MCF 10A (cell line): ENCODE measurements around the gene FPGS. TPM values are rescaled to one million over a fixed set of nuclear protein-coding genes. Genes with fewer than 3 reads are reported as not detected.

ENCODE experiments used
- BruUV-seq: library from RNA; stranded (reverse); fragments of 400-500 nt; replicated peaks from 2 replicates; lab custom pipeline; 2021; lab: Mats Ljungman, UMichigan
- CTCF ChIA-PET: fragments of 300-600 bp; sonication (Branson Sonifier 250); formaldehyde crosslinking; extraction: SDS; loops from one replicate; lab custom pipeline; 2021; ENCODE audit warnings: antibody characterized with exemption, inconsistent platforms; lab: Yijun Ruan, JAX
- POLR2A ChIA-PET: fragments of 300-600, 350-650 bp; sonication (Branson Sonifier 250); formaldehyde crosslinking; extraction: SDS; loops from one replicate; lab custom pipeline; 2020; ENCODE audit warnings: antibody characterized with exemption, inconsistent platforms; lab: Yijun Ruan, JAX
- DNase-seq: peaks from one replicate; pipeline ENCODE4 v3.0.0-alpha.2; 2018; ENCODE audit not compliant: unreplicated experiment
- H3K27ac Mint-ChIP-seq: one replicate; pipeline ENCODE4 v1.8.0; 2022; ENCODE audit warnings: mild to moderate bottlenecking, low read depth, mixed read lengths; ENCODE audit not compliant: unreplicated experiment
- H3K27me3 Mint-ChIP-seq: one replicate; pipeline ENCODE4 v1.8.0; 2022; ENCODE audit warnings: mixed read lengths; ENCODE audit not compliant: insufficient read depth, unreplicated experiment
- H3K36me3 Mint-ChIP-seq: one replicate; pipeline ENCODE4 v1.8.0; 2022; ENCODE audit warnings: mild to moderate bottlenecking, moderate library complexity, mixed read lengths; ENCODE audit not compliant: insufficient read depth, unreplicated experiment
- H3K4me1 Mint-ChIP-seq: one replicate; pipeline ENCODE4 v1.8.0; 2022; ENCODE audit warnings: mixed read lengths; ENCODE audit not compliant: insufficient read depth, unreplicated experiment
- H3K4me3 Mint-ChIP-seq: one replicate; pipeline ENCODE4 v1.8.0; 2022; ENCODE audit warnings: mild to moderate bottlenecking, moderate library complexity, mixed read lengths; ENCODE audit not compliant: unreplicated experiment
- H3K9me3 Mint-ChIP-seq: one replicate; pipeline ENCODE4 v1.8.0; 2022; ENCODE audit warnings: mixed read lengths; ENCODE audit not compliant: unreplicated experiment
- CTCF ChIP-seq: fragments of 200-600 bp; IDR thresholded peaks from one replicate; pipeline ENCODE4 v1.8.0; 2022; ENCODE audit warnings: antibody characterized with exemption, mild to moderate bottlenecking; ENCODE audit not compliant: unreplicated experiment
- intact Hi-C: fragments of 100-400 bp; cut with micrococcal nuclease; formaldehyde crosslinking; loops from 2 replicates; pipeline ENCODE4 v1.14.1; 2022
- total RNA-seq: library from RNA; stranded (reverse); gene quantifications from 2 replicates; pipeline ENCODE4 v1.2.3, GENCODE V29; 2022

Gene FPGS
- total RNA-seq, 1 experiment from 2014 or later, result 130 TPM

- TSS peak; percentile 14 for BruUV-seq
Measured at GRCh38 chr9:127801955-127802575, 617 bp upstream of the FPGS start.

GRCh38 chr9:127803507-127804352 is 1.0 kb downstream of the FPGS start:
- H3K27ac Mint-ChIP-seq, result peak overlapping the region; percentile 96
- no peak for TF ChIP-seq CTCF
- ChIA-PET CTCF (interaction anchor here (0.6 to 1.7 kb wide), 2 partner anchors 17 to 66 kb away, joined by 3 to 9 read pairs; no protein-coding TSS in a partner anchor), POLR2A (interaction anchor here (0.5 to 3.1 kb wide), 20 partner anchors 8 to 1088 kb away, joined by 3 to 20 read pairs (median 4); partner anchors contain the start of genes CDK9, ENG and TOR2A)
- peak overlapping the region; percentile 87 for H3K4me3 Mint-ChIP-seq
- peaks cover 18% of the 10 kb centered on the region for H3K4me1 Mint-ChIP-seq
- TSS peak; percentile 91 for BruUV-seq
- peaks cover 47% of the 10 kb centered on the region for H3K36me3 Mint-ChIP-seq
- intact Hi-C loops, result loop anchor here (5.0 kb wide), 2 partner anchors 64 to 114 kb away; partner anchors contain the start of gene ST6GALNAC4
- no peaks in the 10 kb centered on the region for H3K27me3 Mint-ChIP-seq
- peak; percentile 95 for DNase-seq
- H3K9me3 Mint-ChIP-seq, result no peaks in the 10 kb centered on the region

More at GRCh38 chr9:127801955-127802575, 617 bp upstream of the FPGS start:
- H3K4me3 Mint-ChIP-seq, result peak overlapping the region; percentile 87
- DNase-seq, result peak; percentile 40
- no peak for TF ChIP-seq CTCF
- H3K4me1 Mint-ChIP-seq, result peaks cover 18% of the 10 kb centered on the region
- H3K9me3 Mint-ChIP-seq, result no peaks in the 10 kb centered on the region
- intact Hi-C loops, result loop anchor here (5.0 kb wide), 2 partner anchors 65 to 115 kb away; partner anchors contain the start of gene ST6GALNAC4
- H3K36me3 Mint-ChIP-seq, result peaks cover 30% of the 10 kb centered on the region
- POLR2A ChIA-PET, result interaction anchor here (0.7 to 3.1 kb wide), 12 partner anchors 13 to 1060 kb away, joined by 3 to 20 read pairs (median 4); partner anchors contain the start of genes CDK9, PTRH1, TOR2A and TTC16
- peak overlapping the region; percentile 96 for H3K27ac Mint-ChIP-seq
- no peaks in the 10 kb centered on the region for H3K27me3 Mint-ChIP-seq
- CTCF ChIA-PET, result interaction anchor here (0.8 to 1.3 kb wide), 4 partner anchors 15 to 367 kb away, joined by 3 to 6 read pairs (median 4); partner anchors contain the start of gene TOR2A

DNA sequence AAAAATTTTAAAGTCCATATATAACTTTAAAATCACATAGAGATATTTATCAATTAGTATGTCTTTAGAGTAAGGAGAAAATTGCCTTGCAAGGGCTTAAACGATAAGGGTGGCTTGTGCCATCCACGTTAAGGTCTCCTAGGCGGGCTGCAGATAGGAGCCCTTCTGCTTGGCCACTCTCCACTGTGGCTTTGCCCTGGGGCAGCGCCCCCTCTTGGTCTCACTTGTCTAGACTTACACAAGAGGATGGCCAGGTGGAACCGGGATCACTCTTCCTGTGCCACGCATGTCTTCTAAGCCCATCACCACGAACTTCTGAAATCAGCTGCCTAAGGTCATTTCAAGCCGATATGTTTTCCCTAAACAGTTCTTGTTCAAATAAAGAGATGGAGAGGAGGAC is 2.9 kb downstream of the FPGS start:
- peak; percentile 36 for DNase-seq
- Mint-ChIP-seq H3K27ac (no peak overlapping the region), H3K36me3 (peaks cover 63% of the 10 kb centered on the region), H3K9me3 (no peaks in the 10 kb centered on the region), H3K27me3 (no peaks in the 10 kb centered on the region), H3K4me1 (peaks cover 18% of the 10 kb centered on the region), H3K4me3 (no peak overlapping the region)
- ChIA-PET POLR2A (interaction anchor here (0.6 kb wide), 1 partner anchor 112 kb away, joined by 3 read pairs; no protein-coding TSS in a partner anchor), CTCF (interaction anchor here (0.6 to 1.3 kb wide), 2 partner anchors 64 to 116 kb away, joined by 4 read pairs; no protein-coding TSS in a partner anchor)
- no TSS peak for BruUV-seq
- no peak for TF ChIP-seq CTCF
- intact Hi-C loops, result no loop called here

DNA sequence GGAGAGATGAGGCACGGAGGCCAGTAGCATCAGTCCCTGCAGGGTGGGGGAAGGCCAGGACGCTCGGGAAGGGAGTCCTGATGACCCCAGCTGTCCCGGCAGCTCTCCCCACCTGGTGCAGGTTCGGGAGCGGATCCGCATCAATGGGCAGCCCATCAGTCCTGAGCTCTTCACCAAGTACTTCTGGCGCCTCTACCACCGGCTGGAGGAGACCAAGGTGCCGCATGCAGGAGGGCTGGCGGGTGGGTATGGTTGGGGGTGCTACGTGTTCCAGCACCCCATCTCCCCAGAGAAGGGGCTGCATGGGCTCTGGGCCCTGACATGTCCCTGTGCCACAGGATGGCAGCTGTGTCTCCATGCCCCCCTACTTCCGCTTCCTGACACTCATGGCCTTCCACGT is 4.2 kb downstream of the FPGS start:
- Mint-ChIP-seq H3K27ac (no peak overlapping the region), H3K9me3 (no peaks in the 10 kb centered on the region), H3K36me3 (peaks cover 75% of the 10 kb centered on the region), H3K4me3 (no peak overlapping the region), H3K4me1 (peaks cover 12% of the 10 kb centered on the region), H3K27me3 (no peaks in the 10 kb centered on the region)
- intact Hi-C loops, result no loop called here
- POLR2A ChIA-PET, result no interaction called here
- DNase-seq, result no peak
- no TSS peak for BruUV-seq
- CTCF ChIA-PET, result interaction anchor here (1.3 kb wide), 1 partner anchor 63 kb away, joined by 4 read pairs; no protein-coding TSS in a partner anchor
- TF ChIP-seq CTCF, result no peak
